KBM-7 (cell line): ENCODE results near the gene PIMREG.

ENCODE experiments used
- DNase-seq: peaks from one replicate; pipeline ENCODE4 v3.0.0-alpha.2; 2015
- in situ Hi-C: fragments of 300-500 bp; cut with MboI; formaldehyde crosslinking; loops from 2 replicates; pipeline ENCODE4 v1.14.3; 2020; ENCODE audit warnings: low sequenced_read_pairs, low pct_unique_long_range_greater_than_20kb, mixed read lengths

The PIMREG gene

GRCh38 chr17:6443692-6444570, at the start of gene PIMREG:
PIMREG (plus strand) TSS chr17:6444455; CDS start chr17:6445111, 656 bp downstream.
- DNase-seq: peak; percentile 90
- in situ Hi-C loops: no loop called here

- in situ Hi-C loops: no loop called here
- no peak for DNase-seq
Measured at GRCh38 chr17:6398955-6399354, 45.3 kb upstream of the PIMREG start.

GRCh38 chr17:6402258-6402657, 42.0 kb upstream of the PIMREG start:
- in situ Hi-C loops: loop anchor here (25.0 kb wide), 1 partner anchor 815 kb away; the partner anchor contains the start of gene NLRP1
- no peak for DNase-seq

- DNase-seq: no peak
- in situ Hi-C loops: loop anchor here (25.0 kb wide), 1 partner anchor 821 kb away; the partner anchor contains the start of gene NLRP1
Measured at GRCh38 chr17:6408276-6408675, 36.0 kb upstream of the PIMREG start.

GRCh38 chr17:6408735-6409134, 35.5 kb upstream of the PIMREG start:
- DNase-seq: no peak
- in situ Hi-C loops: loop anchor here (25.0 kb wide), 1 partner anchor 821 kb away; the partner anchor contains the start of gene NLRP1

- in situ Hi-C loops: loop anchor here (25.0 kb wide), 1 partner anchor 826 kb away; the partner anchor contains the start of gene NLRP1
- peak; percentile 56 for DNase-seq
Measured at GRCh38 chr17:6413065-6413464, 31.2 kb upstream of the PIMREG start.

GRCh38 chr17:6415616-6416015, 28.6 kb upstream of the PIMREG start:
- DNase-seq: no peak
- in situ Hi-C loops: loop anchor here (25.0 kb wide), 1 partner anchor 828 kb away; the partner anchor contains the start of gene NLRP1

GRCh38 chr17:6420173-6420641, 24.0 kb upstream of the PIMREG start:
- DNase-seq: peak; percentile 37
- in situ Hi-C loops: loop anchor here (25.0 kb wide), 1 partner anchor 833 kb away; the partner anchor contains the start of gene NLRP1

- peak; percentile 71 for DNase-seq
- in situ Hi-C loops: loop anchor here (25.0 kb wide), 1 partner anchor 835 kb away; the partner anchor contains the start of gene NLRP1
Measured at GRCh38 chr17:6421700-6422604, 22.3 kb upstream of the PIMREG start.

- in situ Hi-C loops: loop anchor here (25.0 kb wide), 1 partner anchor 835 kb away; the partner anchor contains the start of gene NLRP1
- no peak for DNase-seq
Measured at GRCh38 chr17:6422654-6423241, 21.5 kb upstream of the PIMREG start.

- in situ Hi-C loops: loop anchor here (25.0 kb wide), 1 partner anchor 837 kb away; the partner anchor contains the start of gene NLRP1
- DNase-seq: no peak
Measured at GRCh38 chr17:6423931-6424330, 20.3 kb upstream of the PIMREG start.

GRCh38 chr17:6425407-6425806, 18.8 kb upstream of the PIMREG start:
- in situ Hi-C loops: no loop called here
- no peak for DNase-seq

- DNase-seq: no peak
- in situ Hi-C loops: no loop called here
Measured at GRCh38 chr17:6426356-6427101, 17.7 kb upstream of the PIMREG start.

- in situ Hi-C loops: no loop called here
- peak; percentile 82 for DNase-seq
Measured at GRCh38 chr17:6427279-6427781, 16.9 kb upstream of the PIMREG start.

- in situ Hi-C loops: no loop called here
- no peak for DNase-seq
Measured at GRCh38 chr17:6428207-6428965, 15.9 kb upstream of the PIMREG start.

GRCh38 chr17:6429266-6429665, 15.0 kb upstream of the PIMREG start:
- no peak for DNase-seq
- in situ Hi-C loops: no loop called here

- DNase-seq: peak; percentile 48
- in situ Hi-C loops: no loop called here
Measured at GRCh38 chr17:6430769-6431168, 13.5 kb upstream of the PIMREG start.
